AG10803 (cell line): ENCODE data around the gene CREBZF.
"Not testable (repeated sequence)": the region's sequence is repeated elsewhere in the genome, so short reads cannot be mapped to it uniquely, and the experiment has no call there.

Experiments used
- DNase-seq: peaks from one replicate; pipeline ENCODE4 v3.0.0; 2010; ENCODE audit warnings: low read depth
- H3K4me3 ChIP-seq: 2 replicates; pipeline ENCODE4 v1.5.1; 2011; ENCODE audit warnings: mild to moderate bottlenecking, low read length, control low read depth
- TF ChIP-seq, protein P1 (sequence below): conservative IDR thresholded peaks from 2 replicates; pipeline ENCODE4 v1.5.1; 2011; ENCODE audit warnings: mild to moderate bottlenecking, low read length, control low read depth, inconsistent platforms

The CREBZF gene

DNA sequence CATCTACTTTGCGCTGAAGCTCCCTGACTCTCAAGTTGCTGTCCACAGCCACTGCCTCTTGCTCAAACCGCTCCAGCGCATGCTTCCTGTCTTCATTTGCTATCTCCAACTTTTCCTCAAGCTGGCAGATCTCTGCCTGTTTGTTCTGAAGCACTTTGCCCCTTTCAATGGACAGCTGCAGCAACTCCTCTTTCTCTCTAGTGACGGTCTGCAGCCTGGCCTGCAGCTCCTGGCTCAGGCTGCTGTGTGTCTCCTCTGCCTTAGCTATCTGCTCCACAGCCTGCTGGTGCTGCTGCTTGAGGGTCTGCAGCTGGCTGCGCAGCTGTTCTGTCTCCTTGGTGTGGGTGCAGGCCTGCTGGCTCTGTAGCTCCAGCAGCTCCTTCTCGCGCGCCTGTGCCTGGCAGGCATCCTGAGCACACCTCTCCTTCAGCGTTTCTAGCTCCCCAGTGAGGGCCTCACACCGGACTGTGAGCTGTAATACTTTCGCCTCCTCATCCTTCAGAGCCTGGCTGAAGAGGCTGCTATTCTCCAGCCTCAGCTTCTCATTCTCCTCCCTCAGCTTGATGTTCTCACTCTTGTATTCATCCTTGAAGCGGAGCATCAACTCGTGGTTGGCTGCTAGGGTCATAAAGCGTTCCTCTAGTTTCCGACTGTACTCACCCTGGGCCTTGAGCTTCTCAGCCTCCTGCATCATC is 20.3 kb upstream of the CREBZF start:
- TF ChIP-seq, protein P1, sequence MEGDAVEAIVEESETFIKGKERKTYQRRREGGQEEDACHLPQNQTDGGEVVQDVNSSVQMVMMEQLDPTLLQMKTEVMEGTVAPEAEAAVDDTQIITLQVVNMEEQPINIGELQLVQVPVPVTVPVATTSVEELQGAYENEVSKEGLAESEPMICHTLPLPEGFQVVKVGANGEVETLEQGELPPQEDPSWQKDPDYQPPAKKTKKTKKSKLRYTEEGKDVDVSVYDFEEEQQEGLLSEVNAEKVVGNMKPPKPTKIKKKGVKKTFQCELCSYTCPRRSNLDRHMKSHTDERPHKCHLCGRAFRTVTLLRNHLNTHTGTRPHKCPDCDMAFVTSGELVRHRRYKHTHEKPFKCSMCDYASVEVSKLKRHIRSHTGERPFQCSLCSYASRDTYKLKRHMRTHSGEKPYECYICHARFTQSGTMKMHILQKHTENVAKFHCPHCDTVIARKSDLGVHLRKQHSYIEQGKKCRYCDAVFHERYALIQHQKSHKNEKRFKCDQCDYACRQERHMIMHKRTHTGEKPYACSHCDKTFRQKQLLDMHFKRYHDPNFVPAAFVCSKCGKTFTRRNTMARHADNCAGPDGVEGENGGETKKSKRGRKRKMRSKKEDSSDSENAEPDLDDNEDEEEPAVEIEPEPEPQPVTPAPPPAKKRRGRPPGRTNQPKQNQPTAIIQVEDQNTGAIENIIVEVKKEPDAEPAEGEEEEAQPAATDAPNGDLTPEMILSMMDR, result no peak
- H3K4me3 ChIP-seq, result peak overlapping the region; percentile 67
- DNase-seq, result peak; percentile 46

DNA sequence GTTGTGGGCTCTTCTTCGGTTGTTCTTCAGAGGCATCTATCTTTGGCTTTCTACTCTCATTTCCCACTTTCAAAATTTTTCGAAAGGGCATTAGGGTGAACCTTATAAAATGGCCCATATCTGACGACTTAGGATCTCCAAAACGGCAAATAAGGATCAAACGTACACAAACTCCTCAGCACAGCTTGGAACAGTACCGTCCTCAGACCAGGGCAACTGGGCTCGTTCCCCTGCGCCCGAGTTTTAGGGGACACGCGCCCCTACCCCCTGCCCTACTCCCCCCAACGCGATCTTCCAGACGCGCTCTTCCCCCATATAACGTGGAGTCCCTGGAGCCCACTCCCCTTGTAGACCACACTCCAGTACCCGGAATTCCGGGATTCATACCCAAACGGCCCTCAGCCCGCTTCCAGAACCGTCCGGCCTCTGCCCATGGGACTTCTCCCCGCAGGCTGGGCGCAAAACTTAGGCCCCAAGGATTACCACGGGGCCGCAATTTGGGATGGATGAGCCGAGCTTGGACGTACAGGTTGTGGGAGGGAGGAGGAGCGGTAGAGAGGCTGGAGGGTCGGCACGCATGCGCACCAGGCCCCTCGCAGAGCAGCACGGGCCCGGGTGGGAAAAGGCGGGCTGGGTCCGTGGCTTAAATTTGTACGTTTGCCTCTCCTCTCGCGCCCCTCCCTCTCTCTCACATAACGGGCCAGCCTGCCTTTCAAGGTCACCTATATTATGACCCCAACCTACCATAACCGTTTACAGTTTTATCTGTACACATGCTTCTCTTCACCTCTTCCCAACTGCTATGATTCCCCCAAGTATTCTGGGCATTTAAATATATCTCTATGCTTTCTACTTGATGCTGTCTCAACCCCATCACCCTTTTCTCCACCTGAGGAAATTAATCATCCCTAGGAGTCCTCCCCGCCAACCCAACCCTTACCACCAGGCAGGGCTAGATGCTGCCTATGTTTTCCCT is 17.7 kb upstream of the CREBZF start:
- peak; percentile 61 for DNase-seq
- H3K4me3 ChIP-seq, result peak overlapping the region; percentile 76

DNA sequence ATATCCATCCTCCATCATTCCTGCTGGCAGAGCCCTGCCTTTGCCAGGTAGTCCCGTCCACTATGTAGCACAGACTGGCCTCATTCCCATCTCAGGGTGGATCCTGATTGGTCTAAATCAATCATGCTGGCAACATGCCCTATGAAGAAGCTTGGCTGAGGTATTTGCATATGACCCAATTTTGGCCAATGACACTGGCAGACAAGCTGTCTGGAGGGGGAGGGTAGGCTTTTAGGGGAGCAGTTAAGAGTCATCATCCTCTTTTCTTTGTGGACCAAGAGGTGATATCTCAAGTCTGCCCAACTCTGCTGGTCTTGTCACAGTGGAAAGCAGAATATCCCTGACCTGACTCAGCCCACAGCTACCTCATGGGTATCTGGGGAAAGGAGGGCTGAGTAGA is 16.0 kb upstream of the CREBZF start:
- no peak for DNase-seq
- TF ChIP-seq, protein P1, result no peak
- H3K4me3 ChIP-seq, result no peak overlapping the region

More for the DNA sequence above, 17.7 kb upstream of the CREBZF start:
- TF ChIP-seq, protein P1, result no peak

DNA sequence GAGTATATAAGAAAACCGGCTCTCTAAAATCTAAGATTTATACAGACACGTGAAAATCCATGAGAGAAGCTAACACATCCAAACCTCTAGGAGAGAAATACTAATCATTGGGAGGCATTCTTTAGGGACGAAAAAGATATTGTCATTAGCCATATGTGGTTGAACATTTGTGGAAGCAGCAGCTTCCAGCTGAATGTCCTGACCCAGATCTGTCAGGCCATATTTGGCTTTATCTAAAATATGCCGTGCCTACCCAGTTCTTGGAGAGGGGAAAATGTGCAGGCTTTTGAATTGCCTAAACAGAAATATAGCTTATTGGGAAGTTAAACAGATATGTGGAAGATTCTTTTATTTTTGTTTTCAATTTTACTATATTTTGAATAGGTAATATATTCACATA is 14.6 kb upstream of the CREBZF start:
- TF ChIP-seq, protein P1, result no peak
- no peak for DNase-seq
- H3K4me3 ChIP-seq, result no peak overlapping the region

DNA sequence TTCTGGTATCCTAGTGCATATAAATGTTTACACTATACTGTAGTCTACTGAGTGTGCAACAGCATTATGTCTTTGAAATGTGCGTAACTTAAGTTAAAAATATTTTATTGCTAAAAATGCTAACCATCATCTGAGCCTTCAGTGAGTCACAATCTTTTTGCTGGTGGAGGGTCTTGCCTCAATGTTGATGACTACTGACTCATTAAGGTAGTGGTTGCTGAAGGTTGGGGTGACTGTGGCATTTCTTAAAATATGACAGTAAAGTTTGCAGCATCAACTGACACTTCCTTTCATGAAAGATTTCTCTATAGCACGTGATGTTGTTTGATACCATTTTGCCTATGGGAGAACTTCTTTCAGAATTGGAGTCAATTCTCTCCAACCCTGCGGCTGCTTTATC is 8.5 kb upstream of the CREBZF start:
- TF ChIP-seq, protein P1, result no peak
- DNase-seq, result no peak
- no peak overlapping the region for H3K4me3 ChIP-seq

DNA sequence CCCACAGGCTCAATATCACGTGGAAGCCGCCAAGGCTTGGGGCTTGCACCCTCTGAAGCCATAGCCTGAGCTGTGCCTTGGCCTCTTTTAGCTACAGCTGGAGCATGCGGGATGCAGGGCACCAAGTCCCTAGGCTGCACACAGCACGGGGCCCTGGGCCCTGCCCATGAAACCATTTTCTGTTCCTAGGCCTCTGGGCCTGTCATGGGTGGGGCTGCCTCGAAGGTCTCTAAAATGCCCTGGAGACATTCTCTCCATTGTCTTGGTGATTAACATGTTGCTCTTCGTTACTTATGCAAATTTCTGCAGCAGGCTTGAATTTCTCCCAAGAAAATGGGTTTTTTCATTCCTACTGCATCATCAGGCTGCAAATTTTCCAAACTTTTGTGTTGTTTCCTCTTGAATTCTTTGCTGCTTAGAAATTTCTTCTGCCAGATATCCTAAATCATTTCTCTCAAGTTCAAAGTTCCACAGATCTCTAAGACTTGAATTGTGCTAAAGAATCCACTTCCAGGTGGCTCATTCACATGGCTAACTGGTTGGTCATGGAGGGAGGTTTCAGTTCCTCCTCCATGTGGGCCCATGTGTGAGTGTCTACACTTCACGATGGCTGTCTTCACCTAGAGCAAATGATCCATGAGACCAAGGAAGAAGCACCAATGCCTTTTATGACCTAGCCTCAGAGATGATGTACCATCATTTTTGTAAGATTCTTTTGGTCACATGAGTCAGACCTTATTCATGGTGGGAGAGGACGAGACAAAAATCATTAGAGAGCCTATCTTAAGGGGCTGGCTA is 7.4 kb upstream of the CREBZF start:
- no peak for DNase-seq
- TF ChIP-seq, protein P1, result no peak
- H3K4me3 ChIP-seq, result no peak overlapping the region

DNA sequence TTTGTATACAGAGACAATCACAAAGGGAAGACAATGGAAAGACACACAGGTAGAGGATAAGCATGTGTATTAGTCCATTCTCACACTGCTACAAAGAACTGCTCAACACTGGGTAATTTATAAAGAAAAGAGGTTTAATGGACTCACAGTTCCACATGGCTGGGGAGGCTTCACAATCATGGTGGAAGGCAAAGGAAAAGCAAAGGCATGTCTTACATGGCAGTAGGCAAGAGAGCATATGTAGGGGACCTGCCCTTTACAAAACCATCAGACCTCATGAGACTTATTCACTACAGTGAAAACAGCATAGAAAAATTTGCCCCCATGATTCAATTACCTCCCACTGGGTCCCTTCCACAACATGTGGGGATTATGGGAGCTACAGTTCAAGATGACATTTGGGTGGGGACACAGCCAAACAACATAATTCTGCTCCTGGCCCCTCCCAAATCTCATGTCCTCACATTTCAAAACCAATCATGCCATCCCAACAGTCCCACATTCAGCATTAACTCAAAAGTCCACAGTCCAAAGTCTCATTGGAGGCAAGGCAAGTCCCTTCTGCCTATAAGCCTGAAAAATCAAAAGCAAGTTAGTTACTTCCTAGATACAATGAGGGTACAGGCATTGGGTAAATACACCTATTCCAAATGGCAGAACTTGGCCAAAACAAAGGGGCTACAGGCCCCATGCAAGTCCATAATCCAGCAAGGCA is 6.2 kb upstream of the CREBZF start:
- H3K4me3 ChIP-seq, DNase-seq: not testable (repeated sequence)
